HCT116 (cell line): ENCODE data around the gene EMP2. TPM values are rescaled to one million over a fixed set of nuclear protein-coding genes. Genes with fewer than 3 reads are reported as not detected.

Source experiments
- ATAC-seq: fragments of 200-7000 bp; cut with Tn5 transposase; 2 replicates; pipeline ENCODE4 v1.9.1; 2020; ENCODE audit warnings: mild to moderate bottlenecking, moderate library complexity
- BruUV-seq: library from RNA; stranded (reverse); fragments of 400-500 nt; replicated peaks from 2 replicates; lab custom pipeline; 2021; lab: Mats Ljungman, UMichigan
- CTCF ChIA-PET: fragments of 300-600 bp; sonication (Branson Sonifier 250); formaldehyde crosslinking; loops from one replicate; lab custom pipeline; 2021; ENCODE audit warnings: antibody characterized with exemption; lab: Charles Lee
- POLR2A ChIA-PET: fragments of 300-600, 350-600 bp; sonication (Branson Sonifier 250); formaldehyde crosslinking; loops from one replicate; lab custom pipeline; 2021; ENCODE audit warnings: antibody characterized with exemption; lab: Charles Lee
- RAD21 ChIA-PET, 2 experiments: fragments of 300-600 bp; sonication (Branson Sonifier 250); formaldehyde crosslinking; loops; one replicate each; lab custom pipeline; 2023; ENCODE audit warnings: low total read pairs in 2 of 2; ENCODE audit not compliant: uncharacterized antibody in 2 of 2, unreplicated experiment in 2 of 2, low non-redundant PET in 1 of 2; lab: Charles Lee
- DNase-seq: peaks from one replicate; pipeline ENCODE4 v3.0.0-alpha.2; 2010; ENCODE audit warnings: low read depth, low spot score
- H2AFZ ChIP-seq: fragments of 200-600 bp; shearing (Covaris generic), sonication (generic); 2 replicates; pipeline ENCODE4 v1.6.1; 2017; ENCODE audit warnings: low read depth, mixed run types, mixed read lengths, antibody characterized with exemption, low read length; ENCODE audit not compliant: poor library complexity, severe bottlenecking
- H3K27ac ChIP-seq: 2 replicates; pipeline ENCODE4 v1.5.1; 2012; ENCODE audit warnings: low read depth, low read length
- H3K27me3 ChIP-seq: fragments of 200-600 bp; sonication (generic); 2 replicates; pipeline ENCODE4 v1.6.1; 2016; ENCODE audit warnings: mixed run types, low read length, mixed read lengths; ENCODE audit not compliant: insufficient read depth
- H3K36me3 ChIP-seq, 2 experiments: fragments of 200-500 bp in 1 of 2; fragments of 200-600 bp in 1 of 2; sonication (Bioruptor generic) in 1 of 2; sonication (generic) in 1 of 2; 2 replicates each; pipeline versions ENCODE4 v1.5.1 to v1.6.1; 2014 to 2016; ENCODE audit warnings: low read length in 2 of 2, inconsistent platforms in 1 of 2, mixed read lengths in 1 of 2, mixed run types in 1 of 2; ENCODE audit not compliant: insufficient read depth in 2 of 2, control insufficient read depth in 1 of 2
- H3K4me1 ChIP-seq, 2 experiments: fragments of 200-600 bp in 1 of 2; sonication (generic) in 1 of 2; 2 replicates each; pipeline versions ENCODE4 v1.5.1 to v1.6.1; 2012 to 2017; ENCODE audit warnings: low read length in 2 of 2, inconsistent platforms in 1 of 2, mild to moderate bottlenecking in 1 of 2, mixed read lengths in 1 of 2, mixed run types in 1 of 2, moderate library complexity in 1 of 2; ENCODE audit not compliant: insufficient read depth in 2 of 2, control insufficient read depth in 1 of 2
- H3K4me2 ChIP-seq: fragments of 200-600 bp; sonication (generic); 2 replicates; pipeline ENCODE4 v1.6.1; 2017; ENCODE audit warnings: mixed run types, low read length, mixed read lengths
- H3K4me3 ChIP-seq, 2 experiments: fragments of 200-600 bp in 1 of 2; sonication (generic) in 1 of 2; replicated peaks in 1 of 2; 2 replicates each; pipeline ENCODE4 v1.5.1; 2011 to 2016; ENCODE audit warnings: low read length in 2 of 2, control low read depth in 1 of 2, low read depth in 1 of 2, mild to moderate bottlenecking in 1 of 2, mixed read lengths in 1 of 2, mixed run types in 1 of 2
- H3K79me2 ChIP-seq: fragments of 200-600 bp; sonication (generic); 2 replicates; pipeline ENCODE4 v1.6.1; 2017; ENCODE audit warnings: mild to moderate bottlenecking, mixed run types, low read length, moderate library complexity, mixed read lengths; ENCODE audit not compliant: insufficient read depth
- H3K9ac ChIP-seq: fragments of 200-600 bp; sonication (generic); 2 replicates; pipeline ENCODE4 v1.6.1; 2016; ENCODE audit warnings: low read length, mixed read lengths
- H3K9me2 ChIP-seq: fragments of 200-600 bp; sonication (generic), shearing (Covaris generic); 2 replicates; pipeline ENCODE4 v1.6.1; 2017; ENCODE audit warnings: mixed run types, mild to moderate bottlenecking, moderate library complexity; ENCODE audit not compliant: insufficient read depth
- H3K9me3 ChIP-seq, 2 experiments: fragments of 200-500 bp in 1 of 2; fragments of 200-600 bp in 1 of 2; sonication (Bioruptor generic) in 1 of 2; sonication (generic) in 1 of 2; 2 replicates each; pipeline ENCODE4 v1.6.1; 2014 to 2017; ENCODE audit warnings: low read length in 2 of 2, mixed read lengths in 2 of 2, inconsistent platforms in 1 of 2, low read depth in 1 of 2, mild to moderate bottlenecking in 1 of 2, mixed run types in 1 of 2, moderate library complexity in 1 of 2; ENCODE audit not compliant: control insufficient read depth in 1 of 2, insufficient read depth in 1 of 2
- H4K20me1 ChIP-seq: fragments of 200-600 bp; sonication (generic), shearing (Covaris generic); 2 replicates; pipeline ENCODE4 v1.6.1; 2017; ENCODE audit warnings: mixed run types, mild to moderate bottlenecking, moderate library complexity; ENCODE audit not compliant: insufficient read depth
- ATF3 ChIP-seq: IDR thresholded peaks from 2 replicates; pipeline ENCODE4 v1.6.1; 2012
- CBX3 ChIP-seq: IDR thresholded peaks from 2 replicates; pipeline ENCODE4 v1.6.1; 2012; ENCODE audit warnings: low read depth
- CEBPB ChIP-seq: IDR thresholded peaks from 2 replicates; pipeline ENCODE4 v1.6.1; 2012; ENCODE audit warnings: low read depth
- CTCF ChIP-seq, 3 experiments: fragments of 200-600 bp in 1 of 3; sonication (generic) in 1 of 3; IDR thresholded peaks in 2 of 3; conservative IDR thresholded peaks in 1 of 3; 2 replicates each; pipeline ENCODE4 v1.5.1; 2012 to 2017; ENCODE audit warnings: low read depth in 2 of 3, low read length in 2 of 3, antibody characterized with exemption in 1 of 3, borderline replicate concordance in 1 of 3, control low read depth in 1 of 3, mild to moderate bottlenecking in 1 of 3, mixed read lengths in 1 of 3, mixed run types in 1 of 3, moderate library complexity in 1 of 3; ENCODE audit not compliant: insufficient read depth in 1 of 3
- ELF1 ChIP-seq: IDR thresholded peaks from 2 replicates; pipeline ENCODE4 v1.6.1; 2012; ENCODE audit warnings: low read depth, borderline replicate concordance
- EZH2phosphoT487 ChIP-seq: fragments of 200-600 bp; IDR thresholded peaks from 2 replicates; pipeline ENCODE4 v1.6.1; 2018; ENCODE audit warnings: antibody characterized with exemption, borderline replicate concordance
- FOSL1 ChIP-seq: IDR thresholded peaks from 2 replicates; pipeline ENCODE4 v1.6.1; 2012; ENCODE audit warnings: low read depth
- JUND ChIP-seq: IDR thresholded peaks from 2 replicates; pipeline ENCODE4 v1.6.1; 2012
- POLR2A ChIP-seq: IDR thresholded peaks from 2 replicates; pipeline ENCODE4 v1.7.0; 2011; ENCODE audit warnings: borderline replicate concordance; ENCODE audit not compliant: insufficient read depth, insufficient read length; ENCODE audit errors: extremely low read depth
- POLR2AphosphoS5 ChIP-seq: IDR thresholded peaks from 2 replicates; pipeline ENCODE4 v1.6.1; 2011; ENCODE audit warnings: mild to moderate bottlenecking, low read depth, low read length, moderate library complexity
- REST ChIP-seq: IDR thresholded peaks from 2 replicates; pipeline ENCODE4 v1.6.1; 2012; ENCODE audit warnings: low read depth
- SIN3A ChIP-seq: IDR thresholded peaks from 2 replicates; pipeline ENCODE4 v1.6.1; 2012; ENCODE audit warnings: low read depth
- SRF ChIP-seq: IDR thresholded peaks from 2 replicates; pipeline ENCODE4 v1.6.1; 2012; ENCODE audit warnings: low read depth
- TCF7L2 ChIP-seq: IDR thresholded peaks from 2 replicates; pipeline ENCODE4 v1.7.0; 2011; ENCODE audit warnings: borderline replicate concordance, inconsistent platforms; ENCODE audit not compliant: insufficient read depth, insufficient read length; ENCODE audit errors: extremely low read depth
- YY1 ChIP-seq: IDR thresholded peaks from 2 replicates; pipeline ENCODE4 v1.6.1; 2011; ENCODE audit warnings: low read length, low read depth, moderate library complexity, mild to moderate bottlenecking; ENCODE audit not compliant: insufficient replicate concordance; ENCODE audit errors: extremely low read depth
- intact Hi-C: fragments of 100-400 bp; cut with micrococcal nuclease; formaldehyde crosslinking; loops from 2 replicates; pipeline ENCODE4 v1.10.0; 2022
- total RNA-seq: library from RNA; stranded (reverse); gene quantifications from one replicate; pipeline ENCODE4 v1.2.1, GENCODE V29; 2021; ENCODE audit not compliant: unreplicated experiment
- TF ChIP-seq, protein P1 (sequence below): IDR thresholded peaks from 2 replicates; pipeline ENCODE4 v1.6.1; 2011; ENCODE audit warnings: mild to moderate bottlenecking, low read length, moderate library complexity; ENCODE audit not compliant: insufficient replicate concordance; ENCODE audit errors: extremely low read depth

The EMP2 gene
- total RNA-seq, 1 experiment from 2014 or later, result 32.6 TPM

GRCh38 chr16:10601444-10602408 lies 21.3 kb upstream of the EMP2 start:
- no peak overlapping the region for H3K4me2 ChIP-seq
- no peaks in the 10 kb centered on the region for H3K4me1 ChIP-seq
- no peak overlapping the region for H3K9ac ChIP-seq
- DNase-seq, result no peak
- intact Hi-C loops, result no loop called here
- H3K4me3 ChIP-seq, result no peak overlapping the region
- H3K36me3 ChIP-seq, result no peaks in the 10 kb centered on the region
- no TSS peak for BruUV-seq
- H3K9me3 ChIP-seq, result no peaks in the 10 kb centered on the region
- no peaks in the 10 kb centered on the region for H4K20me1 ChIP-seq
- ATAC-seq, result no peak
- no peak overlapping the region for H3K27ac ChIP-seq
- H3K79me2 ChIP-seq, result no peaks in the 10 kb centered on the region
- POLR2A ChIA-PET, result no interaction called here
- H3K9me2 ChIP-seq, result no peaks in the 10 kb centered on the region
- TF ChIP-seq ELF1 (no peak), POLR2AphosphoS5 (no peak), TCF7L2 (no peak), POLR2A (no peak), EZH2phosphoT487 (no peak), REST (no peak), YY1 (no peak), ATF3 (no peak), CBX3 (no peak), JUND (no peak), SIN3A (no peak), FOSL1 (no peak), CEBPB (no peak), CTCF (IDR thresholded peaks at IDR 0.05 in 2 of 3, conservative IDR thresholded peaks at IDR 0.05 in 1 of 3; ENCODE audit: borderline replicate concordance in 1 of 3, insufficient read depth in 1 of 3, low read depth in 2 of 3, low read length in 2 of 3) (no peak), SRF (no peak)
- TF ChIP-seq, protein P1, sequence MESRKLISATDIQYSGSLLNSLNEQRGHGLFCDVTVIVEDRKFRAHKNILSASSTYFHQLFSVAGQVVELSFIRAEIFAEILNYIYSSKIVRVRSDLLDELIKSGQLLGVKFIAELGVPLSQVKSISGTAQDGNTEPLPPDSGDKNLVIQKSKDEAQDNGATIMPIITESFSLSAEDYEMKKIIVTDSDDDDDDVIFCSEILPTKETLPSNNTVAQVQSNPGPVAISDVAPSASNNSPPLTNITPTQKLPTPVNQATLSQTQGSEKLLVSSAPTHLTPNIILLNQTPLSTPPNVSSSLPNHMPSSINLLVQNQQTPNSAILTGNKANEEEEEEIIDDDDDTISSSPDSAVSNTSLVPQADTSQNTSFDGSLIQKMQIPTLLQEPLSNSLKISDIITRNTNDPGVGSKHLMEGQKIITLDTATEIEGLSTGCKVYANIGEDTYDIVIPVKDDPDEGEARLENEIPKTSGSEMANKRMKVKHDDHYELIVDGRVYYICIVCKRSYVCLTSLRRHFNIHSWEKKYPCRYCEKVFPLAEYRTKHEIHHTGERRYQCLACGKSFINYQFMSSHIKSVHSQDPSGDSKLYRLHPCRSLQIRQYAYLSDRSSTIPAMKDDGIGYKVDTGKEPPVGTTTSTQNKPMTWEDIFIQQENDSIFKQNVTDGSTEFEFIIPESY, result no peak
- no peaks in the 10 kb centered on the region for H3K27me3 ChIP-seq
- RAD21 ChIA-PET, result no interaction called here
- CTCF ChIA-PET, result no interaction called here
- no peak overlapping the region for H2AFZ ChIP-seq
